T-helper 2 cell treated with Interferon-gamma antibody and Interleukin-4, amounts not matched to agents 5 μg/mL and 100 μg/mL, for 36 hours (primary cell): ENCODE measurements around the gene GRID1.

Experiments
- DNase-seq: peaks from one replicate; pipeline ENCODE4 v3.0.0; 2021; ENCODE audit warnings: low spot score
- H3K27ac Mint-ChIP-seq: one replicate; pipeline ENCODE4 v1.8.0; 2021; ENCODE audit warnings: mild to moderate bottlenecking, mixed read lengths
- H3K27me3 Mint-ChIP-seq: one replicate; pipeline ENCODE4 v1.8.0; 2021; ENCODE audit warnings: low read depth, mixed read lengths
- H3K36me3 Mint-ChIP-seq: one replicate; pipeline ENCODE4 v1.8.0; 2021; ENCODE audit warnings: low read depth, mixed read lengths
- H3K4me1 Mint-ChIP-seq: one replicate; pipeline ENCODE4 v1.8.0; 2021; ENCODE audit warnings: low read depth, mixed read lengths
- H3K4me3 Mint-ChIP-seq: one replicate; pipeline ENCODE4 v1.8.0; 2022; ENCODE audit warnings: mild to moderate bottlenecking, moderate library complexity, mixed read lengths
- H3K9me3 Mint-ChIP-seq: one replicate; pipeline ENCODE4 v1.8.0; 2021; ENCODE audit warnings: mixed read lengths

GRID1 gene

GRCh38 chr10:86003201-86003621, 363.4 kb downstream of the GRID1 start:
- Mint-ChIP-seq H3K9me3 (no peaks in the 10 kb centered on the region), H3K27me3 (peaks cover 8% of the 10 kb centered on the region), H3K4me3 (no peak overlapping the region), H3K36me3 (no peaks in the 10 kb centered on the region), H3K4me1 (no peaks in the 10 kb centered on the region), H3K27ac (no peak overlapping the region)
- no peak for DNase-seq

DNA sequence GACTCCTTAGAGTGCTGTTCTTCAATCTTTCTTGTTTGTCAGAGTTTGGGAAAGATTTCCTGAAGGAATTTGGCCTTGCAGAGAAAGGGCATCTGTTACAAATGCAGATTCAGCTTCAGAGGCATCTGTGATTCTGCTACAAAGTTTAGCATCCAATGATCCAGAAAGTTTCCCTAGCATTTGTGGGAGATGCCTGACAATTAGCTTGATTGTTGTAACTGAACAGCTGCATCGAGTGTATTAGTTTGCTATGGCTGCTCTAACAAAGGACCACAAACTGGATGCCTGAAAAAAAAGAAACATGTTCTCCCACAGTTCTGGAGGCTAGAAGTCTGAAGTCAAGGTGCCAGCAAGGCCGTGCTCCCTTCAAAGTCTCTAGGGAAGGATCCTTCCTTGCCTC, 365.1 kb downstream of the GRID1 start:
- Mint-ChIP-seq H3K4me1 (no peaks in the 10 kb centered on the region), H3K27me3 (peaks cover 6% of the 10 kb centered on the region), H3K36me3 (no peaks in the 10 kb centered on the region), H3K4me3 (no peak overlapping the region), H3K9me3 (no peaks in the 10 kb centered on the region), H3K27ac (no peak overlapping the region)
- no peak for DNase-seq

DNA sequence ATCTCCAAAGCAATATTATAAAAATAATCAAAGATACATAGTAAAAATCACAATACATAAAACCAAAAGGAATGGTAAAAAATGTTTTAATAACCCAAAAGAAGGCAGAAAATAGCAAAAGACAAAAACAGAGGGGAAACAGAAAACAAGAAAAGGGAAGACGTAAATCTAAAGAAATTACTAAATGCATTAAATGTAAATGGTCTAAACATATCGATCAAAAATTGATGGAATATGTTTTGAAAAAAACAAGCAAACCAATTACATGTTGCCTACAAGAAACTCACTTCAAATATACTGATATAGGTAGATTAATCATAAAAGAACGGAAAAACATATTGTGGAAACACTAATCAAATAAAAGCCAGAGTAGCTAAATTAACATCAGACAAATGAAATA, 369.1 kb downstream of the GRID1 start:
- Mint-ChIP-seq H3K36me3 (no peaks in the 10 kb centered on the region), H3K4me3 (no peak overlapping the region), H3K27me3 (peaks cover 8% of the 10 kb centered on the region)

GRCh38 chr10:85995791-85996190, 370.8 kb downstream of the GRID1 start:
- no peak for DNase-seq
- peaks cover 5% of the 10 kb centered on the region for H3K27me3 Mint-ChIP-seq
- no peaks in the 10 kb centered on the region for H3K9me3 Mint-ChIP-seq
- H3K4me3 Mint-ChIP-seq: no peak overlapping the region
- H3K4me1 Mint-ChIP-seq: no peaks in the 10 kb centered on the region
- no peak overlapping the region for H3K27ac Mint-ChIP-seq
- no peaks in the 10 kb centered on the region for H3K36me3 Mint-ChIP-seq

More for the DNA sequence above, 369.1 kb downstream of the GRID1 start:
- H3K27ac Mint-ChIP-seq: no peak overlapping the region
- H3K9me3 Mint-ChIP-seq: no peaks in the 10 kb centered on the region
- H3K4me1 Mint-ChIP-seq: no peaks in the 10 kb centered on the region
- DNase-seq: no peak

GRCh38 chr10:85993840-85994507, 372.6 kb downstream of the GRID1 start:
- H3K4me1 Mint-ChIP-seq: no peaks in the 10 kb centered on the region
- H3K27me3 Mint-ChIP-seq: peaks cover 5% of the 10 kb centered on the region
- no peaks in the 10 kb centered on the region for H3K9me3 Mint-ChIP-seq
- H3K36me3 Mint-ChIP-seq: no peaks in the 10 kb centered on the region
- no peak overlapping the region for H3K4me3 Mint-ChIP-seq
- H3K27ac Mint-ChIP-seq: no peak overlapping the region
- DNase-seq: no peak

DNA sequence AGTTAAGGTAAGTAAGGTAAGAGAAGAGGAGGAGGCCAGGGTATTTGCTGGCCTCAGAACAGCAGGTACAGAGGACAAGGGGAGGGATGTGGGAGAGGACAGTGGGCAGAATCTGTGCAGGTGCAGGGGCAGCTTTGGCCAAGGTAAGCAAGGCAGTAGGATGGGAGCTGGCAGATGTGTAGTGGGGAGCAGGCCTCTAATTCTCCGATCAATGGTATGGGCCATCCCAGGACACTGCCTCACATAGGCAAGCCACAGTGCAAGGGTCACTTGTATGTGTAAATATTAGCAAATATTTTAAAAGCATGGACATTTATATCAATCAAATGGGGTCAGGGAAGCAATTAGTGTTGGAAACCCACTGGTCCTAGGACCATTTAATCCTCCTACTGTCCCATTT, 373.5 kb downstream of the GRID1 start:
- Mint-ChIP-seq H3K36me3 (no peaks in the 10 kb centered on the region), H3K4me3 (no peak overlapping the region), H3K4me1 (no peaks in the 10 kb centered on the region), H3K27me3 (peaks cover 5% of the 10 kb centered on the region), H3K9me3 (no peaks in the 10 kb centered on the region), H3K27ac (no peak overlapping the region)
- no peak for DNase-seq

GRCh38 chr10:85992324-85992723, 374.3 kb downstream of the GRID1 start:
- no peak for DNase-seq
- Mint-ChIP-seq H3K36me3 (no peaks in the 10 kb centered on the region), H3K27ac (no peak overlapping the region), H3K27me3 (peaks cover 5% of the 10 kb centered on the region), H3K4me1 (no peaks in the 10 kb centered on the region), H3K4me3 (no peak overlapping the region), H3K9me3 (no peaks in the 10 kb centered on the region)

- DNase-seq: no peak
- Mint-ChIP-seq H3K4me1 (no peaks in the 10 kb centered on the region), H3K27me3 (peaks cover 3% of the 10 kb centered on the region), H3K36me3 (no peaks in the 10 kb centered on the region), H3K4me3 (no peak overlapping the region), H3K9me3 (no peaks in the 10 kb centered on the region), H3K27ac (no peak overlapping the region)
Measured at GRCh38 chr10:85986777-85987176, 379.8 kb downstream of the GRID1 start.

- Mint-ChIP-seq H3K27me3 (peaks cover 6% of the 10 kb centered on the region), H3K9me3 (no peaks in the 10 kb centered on the region), H3K4me3 (no peak overlapping the region), H3K27ac (no peak overlapping the region), H3K36me3 (no peaks in the 10 kb centered on the region), H3K4me1 (no peaks in the 10 kb centered on the region)
- DNase-seq: no peak
Measured at GRCh38 chr10:85983051-85983450, 383.5 kb downstream of the GRID1 start.

- H3K27me3 Mint-ChIP-seq: peaks cover 7% of the 10 kb centered on the region
- H3K4me1 Mint-ChIP-seq: no peaks in the 10 kb centered on the region
- no peak overlapping the region for H3K4me3 Mint-ChIP-seq
- no peak overlapping the region for H3K27ac Mint-ChIP-seq
- no peaks in the 10 kb centered on the region for H3K9me3 Mint-ChIP-seq
- DNase-seq: no peak
- H3K36me3 Mint-ChIP-seq: no peaks in the 10 kb centered on the region
Measured at GRCh38 chr10:85979598-85979997, 387.0 kb downstream of the GRID1 start.

DNA sequence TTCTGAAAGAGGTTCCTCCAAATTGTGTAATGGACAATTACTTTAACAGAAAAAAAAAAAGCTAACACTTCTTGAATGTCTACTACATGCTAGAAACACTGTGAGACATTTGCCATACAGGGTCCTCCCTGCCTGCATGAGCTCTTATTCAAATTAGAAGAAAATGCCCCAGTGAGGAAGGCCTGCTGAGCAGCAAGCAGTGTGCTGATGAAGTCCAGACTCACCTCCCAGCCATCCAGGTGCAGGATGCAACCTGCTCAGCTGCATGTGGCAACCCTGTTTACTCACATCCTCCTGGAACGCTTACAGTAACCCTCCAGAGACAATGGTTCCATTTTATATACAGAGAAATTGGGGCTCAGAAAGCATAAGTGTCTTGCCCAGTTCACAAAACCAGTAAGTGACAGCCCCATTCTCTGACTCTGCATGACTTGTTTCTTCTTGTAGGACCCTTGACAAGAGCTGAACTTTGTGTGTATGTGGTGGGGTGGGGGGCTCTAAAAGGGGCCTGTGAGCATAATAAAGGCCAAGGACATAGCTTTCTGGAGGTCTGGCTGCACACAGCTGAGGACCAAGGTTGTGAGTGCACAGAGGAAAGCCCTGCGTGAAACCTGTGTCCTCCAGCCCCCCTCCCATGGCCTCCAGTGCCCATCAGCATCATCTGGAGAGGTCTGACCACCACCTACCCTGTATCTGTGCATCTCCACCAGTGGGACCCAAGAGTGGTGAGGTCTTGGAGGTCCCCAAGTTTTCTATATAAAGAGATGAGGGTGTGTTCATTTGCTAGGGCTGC, 387.8 kb downstream of the GRID1 start:
- Mint-ChIP-seq H3K4me1 (no peaks in the 10 kb centered on the region), H3K4me3 (no peak overlapping the region), H3K9me3 (no peaks in the 10 kb centered on the region), H3K27ac (no peak overlapping the region), H3K36me3 (no peaks in the 10 kb centered on the region), H3K27me3 (peaks cover 4% of the 10 kb centered on the region)
- no peak for DNase-seq

DNA sequence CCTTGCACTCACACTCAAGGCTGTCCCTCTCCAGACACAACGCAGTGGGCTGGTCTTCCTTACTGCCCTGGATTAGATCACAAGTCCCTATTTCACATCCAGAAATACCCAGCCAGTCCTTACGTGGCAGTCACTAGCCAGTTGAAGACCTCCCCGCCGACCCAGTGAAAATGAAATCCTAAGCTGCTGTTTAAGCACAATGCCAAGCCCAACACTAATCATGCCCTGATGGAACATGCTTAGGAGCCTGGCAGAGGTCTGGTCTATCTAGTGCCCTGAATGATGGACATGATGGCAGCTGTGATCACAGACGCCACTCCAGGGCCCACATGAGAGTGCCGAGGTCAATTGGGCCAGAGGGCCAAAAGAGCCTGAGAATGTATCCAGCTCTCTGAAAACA, 389.0 kb downstream of the GRID1 start:
- DNase-seq: no peak
- H3K27me3 Mint-ChIP-seq: peaks cover 4% of the 10 kb centered on the region
- no peak overlapping the region for H3K27ac Mint-ChIP-seq
- no peaks in the 10 kb centered on the region for H3K9me3 Mint-ChIP-seq
- no peaks in the 10 kb centered on the region for H3K36me3 Mint-ChIP-seq
- no peaks in the 10 kb centered on the region for H3K4me1 Mint-ChIP-seq
- no peak overlapping the region for H3K4me3 Mint-ChIP-seq

DNA sequence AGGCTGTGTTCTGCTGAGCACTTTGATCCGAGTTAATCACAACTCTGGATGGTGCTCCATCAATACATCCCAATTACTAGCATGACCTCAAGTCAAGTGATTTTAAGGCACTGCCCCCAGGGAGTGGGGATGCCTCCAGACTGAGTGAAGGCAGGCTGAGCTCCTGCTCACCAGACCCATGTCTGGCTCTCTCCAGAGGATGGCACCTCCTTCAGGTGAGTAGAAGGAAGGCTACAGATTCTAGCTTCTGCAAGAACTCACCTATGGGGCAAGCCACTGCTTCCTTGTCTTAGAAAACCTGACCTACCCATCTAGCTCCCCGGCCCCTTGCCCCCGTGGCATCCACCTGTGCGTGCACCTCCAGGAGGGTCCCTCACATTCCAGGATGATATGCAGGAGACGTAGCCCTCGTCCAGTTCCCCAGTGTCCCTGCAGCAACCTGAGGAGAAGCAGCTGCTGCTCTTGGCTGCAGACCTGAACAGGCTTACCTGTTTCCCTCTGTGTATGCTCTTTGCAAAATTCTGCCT, 390.3 kb downstream of the GRID1 start:
- Mint-ChIP-seq H3K36me3 (no peaks in the 10 kb centered on the region), H3K27me3 (peaks cover 4% of the 10 kb centered on the region), H3K4me1 (no peaks in the 10 kb centered on the region), H3K27ac (no peak overlapping the region), H3K9me3 (no peaks in the 10 kb centered on the region), H3K4me3 (no peak overlapping the region)
- no peak for DNase-seq

DNA sequence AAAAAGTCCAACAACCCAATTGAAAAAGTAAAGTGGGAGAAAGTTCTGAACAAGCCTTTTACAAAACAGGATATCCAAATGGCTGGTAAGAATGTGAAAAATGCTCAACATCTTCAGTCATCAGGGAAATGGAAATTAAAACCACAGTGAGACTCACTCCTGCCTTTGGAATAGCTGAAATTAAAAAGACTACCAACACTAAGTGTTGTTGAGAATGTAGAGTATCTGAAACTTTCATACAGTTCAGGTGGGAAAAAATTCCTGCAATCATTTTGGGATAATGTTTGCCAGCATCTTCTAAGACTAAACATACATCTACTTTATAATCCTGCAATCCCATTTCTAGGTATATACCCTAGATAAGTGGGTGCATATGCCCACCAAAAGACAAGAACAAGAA, 395.1 kb downstream of the GRID1 start:
- no peaks in the 10 kb centered on the region for H3K36me3 Mint-ChIP-seq
- peaks cover 2% of the 10 kb centered on the region for H3K4me1 Mint-ChIP-seq
- H3K4me3 Mint-ChIP-seq: no peak overlapping the region
- peaks cover 2% of the 10 kb centered on the region for H3K27me3 Mint-ChIP-seq
- no peaks in the 10 kb centered on the region for H3K9me3 Mint-ChIP-seq
- no peak overlapping the region for H3K27ac Mint-ChIP-seq
- DNase-seq: no peak
